ENCODE data around the gene CALY. TPM values are rescaled to one million over a fixed set of nuclear protein-coding genes. Genes with fewer than 3 reads are reported as not detected.

The CALY gene
- total RNA-seq, 1 experiment from 2014 or later, result not detected

GRCh38 chr10:133283931-133284330 lies 52.8 kb downstream of the CALY start:
- no peak for DNase-seq
- BruUV-seq (replicated peaks), result no TSS peak
- H3K9me2 ChIP-seq (replicated peaks; ENCODE audit: low read length), result no peaks in the 10 kb centered on the region
- H3K4me2 ChIP-seq (ENCODE audit: low read length), result no peak overlapping the region
- H3F3A ChIP-seq (ENCODE audit: low read length, unreplicated experiment), result no peaks in the 10 kb centered on the region
- intact Hi-C loops (cut with micrococcal nuclease), result no loop called here
- peaks cover 15% of the 10 kb centered on the region; the same call in 1 of the 2 replicates for H3K36me3 ChIP-seq (ENCODE audit: low read depth, low read length)
- H3K27me3 ChIP-seq (ENCODE audit: low read length), result no peaks in the 10 kb centered on the region
- no peak overlapping the region for H3K9ac ChIP-seq (ENCODE audit: low read length)
- CTCF ChIA-PET, result no interaction called here
- TF ChIP-seq CTCF (conservative IDR thresholded peaks at IDR 0.05; ENCODE audit: low read depth, low read length), result no peak
- no peak for TF ChIP-seq EZH2phosphoT487 (IDR thresholded peaks at IDR 0.05; ENCODE audit: borderline replicate concordance, low read length)
- TF ChIP-seq EZH2 (IDR thresholded peaks at IDR 0.05; ENCODE audit: low read length, unreplicated experiment), result no peak
- no peaks in the 10 kb centered on the region for H4K20me1 ChIP-seq (ENCODE audit: low read length)
- peaks cover 15% of the 10 kb centered on the region for H3K4me1 ChIP-seq (ENCODE audit: insufficient read depth, low read length)
- H3K4me3 ChIP-seq (ENCODE audit: low read length), result no peak overlapping the region
- POLR2A ChIA-PET (ENCODE audit: unreplicated experiment), result no interaction called here
- H3K79me2 ChIP-seq (ENCODE audit: low read length), result no peaks in the 10 kb centered on the region; the same call in 1 of the 2 replicates
- H2AFZ ChIP-seq (ENCODE audit: low read length), result no peak overlapping the region
- ATAC-seq, result no peak
- H3K9me3 ChIP-seq (ENCODE audit: low read length), result no peaks in the 10 kb centered on the region
- H3K27ac ChIP-seq (ENCODE audit: low read length), result no peak overlapping the region

DNA sequence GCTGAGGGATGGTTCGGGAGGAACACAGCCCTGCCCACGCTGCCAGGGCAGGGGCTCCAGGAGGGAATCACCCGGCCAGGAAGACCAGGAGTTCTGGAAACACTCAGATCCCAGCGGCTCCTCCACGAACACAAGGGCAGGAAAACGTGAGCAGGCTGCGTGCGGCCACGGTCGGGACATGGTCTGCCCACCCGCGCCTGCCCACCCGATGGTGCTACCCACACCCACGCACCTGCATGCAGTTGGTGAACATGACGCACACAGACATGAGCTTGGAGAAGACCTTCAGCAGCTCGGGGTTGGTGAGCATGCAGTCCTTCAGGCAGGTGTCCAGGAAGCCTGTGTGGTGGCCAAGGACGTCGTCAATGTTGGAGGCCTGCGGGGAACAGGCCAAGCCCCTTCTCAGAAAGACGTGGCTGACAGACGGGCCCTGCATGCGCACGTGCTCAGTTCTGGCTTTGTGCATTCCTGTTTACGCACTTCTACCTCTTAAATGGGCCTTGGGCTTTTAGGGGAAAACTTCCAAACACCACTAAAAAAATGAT lies 53.8 kb downstream of the CALY start:
- H3K9me3 ChIP-seq (ENCODE audit: low read length), result no peaks in the 10 kb centered on the region
- H3K27ac ChIP-seq (ENCODE audit: low read length), result no peak overlapping the region
- no peaks in the 10 kb centered on the region for H4K20me1 ChIP-seq (ENCODE audit: low read length)
- CTCF ChIA-PET, result no interaction called here
- DNase-seq (no peak), ATAC-seq (no peak)
- no peak overlapping the region for H3K9ac ChIP-seq (ENCODE audit: low read length)
- BruUV-seq (replicated peaks), result no TSS peak
- H3K4me3 ChIP-seq (ENCODE audit: low read length), result no peak overlapping the region
- H3K4me2 ChIP-seq (ENCODE audit: low read length), result no peak overlapping the region
- peaks cover 25% of the 10 kb centered on the region for H3K4me1 ChIP-seq (ENCODE audit: insufficient read depth, low read length)
- no peak for TF ChIP-seq CTCF (conservative IDR thresholded peaks at IDR 0.05; ENCODE audit: low read depth, low read length)
- TF ChIP-seq EZH2phosphoT487 (IDR thresholded peaks at IDR 0.05; ENCODE audit: borderline replicate concordance, low read length), result no peak
- no peak for TF ChIP-seq EZH2 (IDR thresholded peaks at IDR 0.05; ENCODE audit: low read length, unreplicated experiment)
- H3F3A ChIP-seq (ENCODE audit: low read length, unreplicated experiment), result peaks cover 4% of the 10 kb centered on the region
- H3K36me3 ChIP-seq (ENCODE audit: low read depth, low read length), result peaks cover 15% of the 10 kb centered on the region; the same call in 1 of the 2 replicates
- POLR2A ChIA-PET (ENCODE audit: unreplicated experiment), result no interaction called here
- H2AFZ ChIP-seq (ENCODE audit: low read length), result no peak overlapping the region
- no peaks in the 10 kb centered on the region for H3K9me2 ChIP-seq (replicated peaks; ENCODE audit: low read length)
- no peaks in the 10 kb centered on the region; the same call in 1 of the 2 replicates for H3K79me2 ChIP-seq (ENCODE audit: low read length)
- intact Hi-C loops (cut with micrococcal nuclease), result no loop called here
- H3K27me3 ChIP-seq (ENCODE audit: low read length), result no peaks in the 10 kb centered on the region

DNA sequence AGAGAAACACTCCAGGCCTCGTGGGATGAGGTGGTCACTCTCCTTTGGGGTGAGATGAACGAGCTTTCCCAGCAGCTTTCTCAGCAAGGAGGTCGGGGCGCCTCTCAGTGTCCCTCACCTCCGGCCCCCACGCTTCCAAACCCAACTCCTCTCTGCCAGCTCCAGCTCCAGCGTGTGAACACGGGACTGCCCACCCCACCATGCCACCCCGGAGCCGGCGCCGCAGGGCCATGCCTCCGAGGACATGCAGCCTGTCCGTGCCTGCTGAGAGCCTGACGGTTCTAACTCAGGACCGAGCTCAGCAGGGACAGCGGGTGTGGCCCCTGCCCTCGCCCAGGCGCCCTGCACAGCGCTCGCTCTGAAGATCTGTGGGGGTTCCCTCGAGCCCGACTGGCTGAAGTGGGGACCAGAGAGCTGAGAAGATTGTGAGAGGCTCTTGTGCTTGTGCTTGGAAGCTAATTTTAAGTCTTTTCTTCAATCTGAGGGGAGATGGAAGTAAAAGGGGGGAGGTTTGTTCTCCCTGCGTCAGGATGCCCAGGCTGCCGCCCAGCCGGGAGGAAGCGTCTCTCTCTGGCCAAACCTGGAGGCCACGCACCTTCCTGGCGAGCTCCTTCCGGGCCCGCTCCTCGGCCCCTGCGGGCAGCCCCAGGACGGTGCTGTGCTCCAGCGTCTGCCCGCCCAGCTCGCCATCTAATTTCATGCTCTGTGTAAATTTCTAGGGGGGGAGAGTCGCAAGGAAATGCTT lies 54.9 kb downstream of the CALY start:
- Histone ChIP-seq H3K9me3 (ENCODE audit: low read length) (no peaks in the 10 kb centered on the region), H3K27me3 (ENCODE audit: low read length) (no peaks in the 10 kb centered on the region), H3K79me2 (ENCODE audit: low read length) (no peaks in the 10 kb centered on the region; the same call in 1 of the 2 replicates), H3K4me1 (ENCODE audit: insufficient read depth, low read length) (peaks cover 36% of the 10 kb centered on the region), H3K27ac (ENCODE audit: low read length) (no peak overlapping the region), H2AFZ (ENCODE audit: low read length) (no peak overlapping the region), H3K4me2 (ENCODE audit: low read length) (no peak overlapping the region), H4K20me1 (ENCODE audit: low read length) (no peaks in the 10 kb centered on the region), H3K9ac (ENCODE audit: low read length) (no peak overlapping the region), H3F3A (ENCODE audit: low read length, unreplicated experiment) (peaks cover 4% of the 10 kb centered on the region), H3K4me3 (ENCODE audit: low read length) (no peak overlapping the region), H3K9me2 (replicated peaks; ENCODE audit: low read length) (no peaks in the 10 kb centered on the region), H3K36me3 (ENCODE audit: low read depth, low read length) (peaks cover 15% of the 10 kb centered on the region; the same call in 1 of the 2 replicates)
- DNase-seq (no peak), ATAC-seq (no peak)
- POLR2A ChIA-PET (ENCODE audit: unreplicated experiment), result no interaction called here
- BruUV-seq (replicated peaks), result no TSS peak
- TF ChIP-seq EZH2 (IDR thresholded peaks at IDR 0.05; ENCODE audit: low read length, unreplicated experiment) (no peak), CTCF (conservative IDR thresholded peaks at IDR 0.05; ENCODE audit: low read depth, low read length) (no peak), EZH2phosphoT487 (IDR thresholded peaks at IDR 0.05; ENCODE audit: borderline replicate concordance, low read length) (no peak)
- CTCF ChIA-PET, result no interaction called here
- intact Hi-C loops (cut with micrococcal nuclease), result no loop called here

All from PC-3 (cell line).